Right cardiac atrium (tissue), 5 donors: ENCODE measurements around the gene BIVM. TPM values are rescaled to one million over a fixed set of nuclear protein-coding genes. Genes with fewer than 3 reads are reported as not detected.

ENCODE experiments used
- ATAC-seq, 2 donors: fragments of 200-7000 bp; cut with Tn5 transposase; one replicate each; pipeline versions ENCODE4 v1.8.0 to v1.9.1; 2020; ENCODE audit warnings: moderate library complexity in 2 of 2, mild to moderate bottlenecking in 1 of 2
- DNase-seq, 3 donors: peaks; one replicate each; pipeline ENCODE4 v3.0.0-alpha.2; 2020
- H3K27ac ChIP-seq: one replicate; pipeline ENCODE4 v1.5.1; 2013; ENCODE audit warnings: mild to moderate bottlenecking, low read length, control low read depth, moderate library complexity
- H3K27me3 ChIP-seq: one replicate; pipeline ENCODE4 v1.6.1; 2013; ENCODE audit not compliant: control insufficient read depth, insufficient read depth
- H3K4me1 ChIP-seq: one replicate; pipeline ENCODE4 v1.6.1; 2013; ENCODE audit warnings: low read length; ENCODE audit not compliant: control insufficient read depth, insufficient read depth
- H3K4me3 ChIP-seq: one replicate; pipeline ENCODE4 v1.5.1; 2013; ENCODE audit warnings: low read length, control low read depth
- H3K9me3 ChIP-seq: one replicate; pipeline ENCODE4 v1.6.1; 2013; ENCODE audit warnings: low read length; ENCODE audit not compliant: control insufficient read depth
- WGBS: extraction: QIAGEN DNeasy Blood & Tissue Kit; methylation state at CpG from one replicate; pipeline ENCODE4 v1.1.7; 2013; 5-methylcytosine and 5-hydroxymethylcytosine counted together
- intact Hi-C, 4 donors: fragments of 100-400 bp; cut with DNase I; formaldehyde crosslinking; loops; one replicate each; pipeline versions ENCODE4 v1.11.0 to v1.14.0; 2022 to 2023
- polyA plus RNA-seq: library from polyadenylated mRNA; stranded (reverse); fragments of 200-250 nt; gene quantifications from one replicate; pipeline ENCODE4 v1.2.3, GENCODE V29; 2013
- total RNA-seq, 4 donors: library from RNA; stranded (reverse); fragmentation: NEBNext Ultra II Directional; extraction: Animal tissue kit (Norgen Biotek cat#: 25700); gene quantifications; one replicate each; pipeline ENCODE4 v1.2.1, GENCODE V29; 2021
- donor health status: healthy with polysubstance abuse.
- donor health status: DM: no; HTN: yes; CAD: no.
- donor health status: DM: no; HTN: no; CAD: no.
- donor health status: DM: no; HTN: yes; CAD: no; lungs with severe emphysema.
- donor health status: DM: yes; HTN: yes; CAD: no.

BIVM gene
- total and polyA plus RNA-seq, 5 donors: 22.7 to 43.2 (median 38.1) TPM

- 93% methylated on average over 4 of the region's 4 CpGs for WGBS
- ATAC-seq (no peak), DNase-seq (no peak)
- intact Hi-C loops: no loop called here
- Histone ChIP-seq H3K9me3 (no peaks in the 10 kb centered on the region), H3K4me1 (no peaks in the 10 kb centered on the region), H3K4me3 (no peak overlapping the region), H3K27ac (no peak overlapping the region), H3K27me3 (no peaks in the 10 kb centered on the region)
Measured at GRCh38 chr13:102881819-102882686, 83.1 kb downstream of the BIVM start.

Other genes with a start within 250 kb of the BIVM start
- 10 to 100 TPM; 29.2 to 35.1 (median 32.7) TPM for gene TPP2, start 202.1 kb upstream of the BIVM start, total RNA-seq
- gene TPP2, start 202.1 kb upstream of the BIVM start, polyA plus RNA-seq: 22.4 TPM
- not detected for gene METTL21C, start 104.1 kb upstream of the BIVM start, total RNA-seq
- not detected for gene METTL21C, start 104.1 kb upstream of the BIVM start, polyA plus RNA-seq
- gene TEX30, start 25.3 kb upstream of the BIVM start, total RNA-seq: 1 to 10 TPM; 7.4 to 10.0 (median 9.4) TPM
- 13.7 TPM for gene TEX30, start 25.3 kb upstream of the BIVM start, polyA plus RNA-seq
- gene POGLUT2, start 143 bp upstream of the BIVM start, total RNA-seq: 1 to 10 TPM; 2.7 to 5.5 (median 4.8) TPM
- gene POGLUT2, start 143 bp upstream of the BIVM start, polyA plus RNA-seq: 3.6 TPM
- gene ERCC5, start 46.9 kb downstream of the BIVM start, total RNA-seq: 10 to 100 TPM; 28.6 to 34.4 (median 30.6) TPM
- 28.4 TPM for gene ERCC5, start 46.9 kb downstream of the BIVM start, polyA plus RNA-seq